Body of pancreas (tissue), 4 donors: ENCODE results near the gene ZXDC.

ENCODE experiments used
- POLR2A ChIP-seq, 3 donors: fragments of 450-650 bp; IDR thresholded peaks; one replicate each; pipeline ENCODE4 v1.6.1; 2016; ENCODE audit warnings: antibody characterized with exemption in 3 of 3, mild to moderate bottlenecking in 2 of 3
- TF ChIP-seq, protein P1 (sequence below), 7 experiments: fragments of 450-650 bp in 4 of 7; fragments of 200-600 bp in 3 of 7; sonication (generic) in 3 of 7; IDR thresholded peaks; one replicate each; pipeline ENCODE4 v1.5.1; 2016 to 2019; ENCODE audit warnings: antibody characterized with exemption in 7 of 7

DNA sequence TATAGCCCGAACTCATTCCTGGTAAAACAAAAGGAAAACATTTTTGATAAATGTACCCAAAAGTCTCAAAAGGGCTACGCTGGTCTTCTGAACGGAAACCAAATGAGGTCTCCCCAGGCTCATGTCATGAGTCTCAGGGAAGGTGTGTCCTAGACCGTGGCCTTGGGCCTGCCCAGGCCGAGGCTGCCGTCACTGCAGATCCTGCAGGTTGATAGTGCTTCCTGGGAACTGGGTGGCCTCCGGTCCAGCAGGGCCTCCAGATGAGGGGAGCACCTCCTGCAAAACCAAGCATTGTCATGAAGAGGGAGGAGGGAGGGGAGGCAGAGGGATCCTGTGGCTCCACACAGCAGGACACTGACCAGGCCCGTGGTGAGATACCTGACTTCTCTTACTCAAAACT is 37.5 kb downstream of the ZXDC start:
- TF ChIP-seq, protein P1, sequence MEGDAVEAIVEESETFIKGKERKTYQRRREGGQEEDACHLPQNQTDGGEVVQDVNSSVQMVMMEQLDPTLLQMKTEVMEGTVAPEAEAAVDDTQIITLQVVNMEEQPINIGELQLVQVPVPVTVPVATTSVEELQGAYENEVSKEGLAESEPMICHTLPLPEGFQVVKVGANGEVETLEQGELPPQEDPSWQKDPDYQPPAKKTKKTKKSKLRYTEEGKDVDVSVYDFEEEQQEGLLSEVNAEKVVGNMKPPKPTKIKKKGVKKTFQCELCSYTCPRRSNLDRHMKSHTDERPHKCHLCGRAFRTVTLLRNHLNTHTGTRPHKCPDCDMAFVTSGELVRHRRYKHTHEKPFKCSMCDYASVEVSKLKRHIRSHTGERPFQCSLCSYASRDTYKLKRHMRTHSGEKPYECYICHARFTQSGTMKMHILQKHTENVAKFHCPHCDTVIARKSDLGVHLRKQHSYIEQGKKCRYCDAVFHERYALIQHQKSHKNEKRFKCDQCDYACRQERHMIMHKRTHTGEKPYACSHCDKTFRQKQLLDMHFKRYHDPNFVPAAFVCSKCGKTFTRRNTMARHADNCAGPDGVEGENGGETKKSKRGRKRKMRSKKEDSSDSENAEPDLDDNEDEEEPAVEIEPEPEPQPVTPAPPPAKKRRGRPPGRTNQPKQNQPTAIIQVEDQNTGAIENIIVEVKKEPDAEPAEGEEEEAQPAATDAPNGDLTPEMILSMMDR (IDR thresholded peaks at IDR 0.05) = no peak
- TF ChIP-seq POLR2A (IDR thresholded peaks at IDR 0.05) = no peak
